H1 (cell line): ENCODE results near the gene TMEM126B. TPM values are rescaled to one million over a fixed set of nuclear protein-coding genes. Genes with fewer than 3 reads are reported as not detected.

ENCODE experiments used
- CTCF ChIA-PET: fragments of 300-600 bp; sonication (Branson Sonifier 250); formaldehyde crosslinking; loops from one replicate; lab custom pipeline; 2021; ENCODE audit not compliant: partially characterized antibody; lab: Charles Lee
- POLR2A ChIA-PET: fragments of 300-600 bp; sonication (Branson Sonifier 250); formaldehyde crosslinking; loops from one replicate; lab custom pipeline; 2021; ENCODE audit warnings: inconsistent platforms; ENCODE audit not compliant: partially characterized antibody; lab: Charles Lee
- DNase-seq, 2 experiments: peaks; one replicate each; pipeline versions ENCODE4 v3.0.0 to v3.0.0-alpha.2; 2010 to 2022; ENCODE audit warnings: low spot score in 2 of 2, low read depth in 1 of 2, mixed read lengths in 1 of 2
- FAIRE-seq: peaks from 2 replicates; lab custom pipeline; 2011; peaks lifted over from hg19 to GRCh38; lab: Jason Lieb, UNC
- H2AFZ ChIP-seq: 2 replicates; pipeline ENCODE4 v1.8.1; 2012; ENCODE audit warnings: low read length, inconsistent platforms
- H2AK5ac ChIP-seq: 2 replicates; pipeline ENCODE4 v1.6.1; 2013; ENCODE audit warnings: low read depth, low read length
- H2BK120ac ChIP-seq: replicated peaks from 2 replicates; pipeline ENCODE3; 2013; ENCODE audit warnings: low read depth, low read length, inconsistent platforms
- H2BK12ac ChIP-seq: 2 replicates; pipeline ENCODE4 v1.6.1; 2013; ENCODE audit warnings: low read depth, low read length
- H2BK15ac ChIP-seq: 2 replicates; pipeline ENCODE4 v1.6.1; 2013; ENCODE audit warnings: low read length
- H2BK20ac ChIP-seq: 2 replicates; pipeline ENCODE4 v1.6.1; 2013; ENCODE audit warnings: low read length
- H2BK5ac ChIP-seq: 2 replicates; pipeline ENCODE4 v1.6.1; 2013; ENCODE audit warnings: low read depth, low read length
- H3K14ac ChIP-seq: 2 replicates; pipeline ENCODE4 v1.6.1; 2013; ENCODE audit warnings: inconsistent platforms; ENCODE audit not compliant: insufficient read length
- H3K18ac ChIP-seq: 2 replicates; pipeline ENCODE4 v1.6.1; 2013; ENCODE audit warnings: low read length; ENCODE audit errors: extremely low read depth
- H3K23ac ChIP-seq: 2 replicates; pipeline ENCODE4 v1.6.1; 2013; ENCODE audit warnings: inconsistent platforms; ENCODE audit not compliant: insufficient read length
- H3K23me2 ChIP-seq: 2 replicates; pipeline ENCODE4 v1.6.1; 2013; ENCODE audit warnings: low read depth, low read length
- H3K27ac ChIP-seq: 2 replicates; pipeline ENCODE4 v1.6.1; 2011; ENCODE audit warnings: low read depth, low read length, inconsistent platforms
- H3K27me3 ChIP-seq, 4 experiments: replicated peaks in 1 of 4; 1 replicate in 1 of 4; 2 replicates in 3 of 4; pipeline versions ENCODE4 v1.6.1 to v1.8.1; 2011 to 2013; ENCODE audit warnings: low read length in 3 of 4, mild to moderate bottlenecking in 3 of 4, inconsistent platforms in 2 of 4, mixed read lengths in 2 of 4, moderate library complexity in 1 of 4; ENCODE audit not compliant: control insufficient read depth in 3 of 4, insufficient read depth in 3 of 4; ENCODE audit errors: extremely low read depth in 1 of 4
- H3K36me3 ChIP-seq, 4 experiments: 2 replicates each; pipeline versions ENCODE4 v1.6.1 to v1.8.1; 2011 to 2013; ENCODE audit warnings: mild to moderate bottlenecking in 4 of 4, low read length in 3 of 4, moderate library complexity in 2 of 4, control low read depth in 1 of 4, inconsistent platforms in 1 of 4; ENCODE audit not compliant: insufficient read depth in 4 of 4, control insufficient read depth in 2 of 4
- H3K4ac ChIP-seq: replicated peaks from 2 replicates; pipeline ENCODE3; 2013; ENCODE audit warnings: low read length, low read depth, mixed read lengths, inconsistent platforms; ENCODE audit not compliant: insufficient read length
- H3K4me1 ChIP-seq, 4 experiments: replicated peaks in 1 of 4; 1 replicate in 1 of 4; 2 replicates in 3 of 4; pipeline versions ENCODE4 v1.6.1 to v1.8.1; 2011 to 2013; ENCODE audit warnings: low read length in 3 of 4, inconsistent platforms in 2 of 4, mixed read lengths in 1 of 4; ENCODE audit not compliant: insufficient read depth in 4 of 4, control insufficient read depth in 3 of 4
- H3K4me2 ChIP-seq, 2 experiments: 2 replicates each; pipeline versions ENCODE4 v1.6.1 to v1.8.1; 2011 to 2013; ENCODE audit warnings: low read depth in 2 of 2, low read length in 2 of 2, control low read depth in 1 of 2, inconsistent platforms in 1 of 2, mild to moderate bottlenecking in 1 of 2; ENCODE audit not compliant: insufficient read depth in 1 of 2
- H3K4me3 ChIP-seq, 4 experiments: fragments of 200-600, 300-600 bp in 1 of 4; sonication (generic), shearing (Covaris generic), sonication (Bioruptor Twin) in 1 of 4; 2 replicates each; pipeline versions ENCODE4 v1.5.1 to v1.8.1; 2011 to 2016; ENCODE audit warnings: low read length in 4 of 4, low read depth in 3 of 4, control low read depth in 2 of 4, inconsistent platforms in 2 of 4, mild to moderate bottlenecking in 2 of 4, mixed read lengths in 1 of 4, moderate library complexity in 1 of 4; ENCODE audit not compliant: insufficient read depth in 2 of 4; ENCODE audit errors: extremely low read depth in 1 of 4
- H3K56ac ChIP-seq: replicated peaks from 2 replicates; pipeline ENCODE3; 2013; ENCODE audit warnings: low read depth, mild to moderate bottlenecking, mixed read lengths, low read length, inconsistent platforms; ENCODE audit not compliant: insufficient read length
- H3K79me1 ChIP-seq: 2 replicates; pipeline ENCODE4 v1.6.1; 2013; ENCODE audit warnings: low read depth, low read length, control low read depth
- H3K79me2 ChIP-seq, 2 experiments: 2 replicates each; pipeline versions ENCODE4 v1.6.1 to v1.8.1; 2012 to 2013; ENCODE audit warnings: low read length in 2 of 2, mild to moderate bottlenecking in 2 of 2, inconsistent platforms in 1 of 2; ENCODE audit not compliant: insufficient read depth in 2 of 2, control insufficient read depth in 1 of 2
- H3K9ac ChIP-seq, 4 experiments: replicated peaks in 1 of 4; 1 replicate in 1 of 4; 2 replicates in 3 of 4; pipeline versions ENCODE4 v1.6.1 to v1.8.1; 2011 to 2013; ENCODE audit warnings: low read depth in 3 of 4, low read length in 3 of 4, control low read depth in 2 of 4, mild to moderate bottlenecking in 2 of 4, moderate library complexity in 2 of 4, inconsistent platforms in 1 of 4; ENCODE audit errors: extremely low read depth in 1 of 4
- H3K9me3 ChIP-seq, 2 experiments: 2 replicates each; pipeline versions ENCODE4 v1.6.1 to v1.8.1; 2012 to 2013; ENCODE audit warnings: mild to moderate bottlenecking in 2 of 2, moderate library complexity in 2 of 2, control low read depth in 1 of 2, inconsistent platforms in 1 of 2, low read depth in 1 of 2, low read length in 1 of 2, mixed read lengths in 1 of 2; ENCODE audit not compliant: insufficient read depth in 2 of 2
- H4K20me1 ChIP-seq, 2 experiments: replicated peaks in 1 of 2; 2 replicates each; pipeline versions ENCODE3 to v1.8.1; 2011 to 2013; ENCODE audit warnings: inconsistent platforms in 2 of 2, low read length in 2 of 2, mild to moderate bottlenecking in 1 of 2; ENCODE audit not compliant: insufficient read depth in 2 of 2, control insufficient read depth in 1 of 2
- H4K5ac ChIP-seq: 2 replicates; pipeline ENCODE4 v1.6.1; 2013; ENCODE audit warnings: low read length, low read depth, mixed read lengths, inconsistent platforms; ENCODE audit not compliant: insufficient read length
- H4K8ac ChIP-seq: 2 replicates; pipeline ENCODE4 v1.8.0; 2013; ENCODE audit warnings: mild to moderate bottlenecking, moderate library complexity, low read length, inconsistent platforms; ENCODE audit not compliant: insufficient read depth; ENCODE audit errors: extremely low read depth
- H4K91ac ChIP-seq: replicated peaks from 2 replicates; pipeline ENCODE3; 2013; ENCODE audit warnings: low read length, mixed read lengths, inconsistent platforms; ENCODE audit not compliant: insufficient read length
- CHD2 ChIP-seq: IDR thresholded peaks from 2 replicates; pipeline ENCODE4 v1.6.1; 2012; ENCODE audit warnings: low read length, improper control_type of control experiment
- EZH2 ChIP-seq: fragments of 200-600 bp; sonication (generic); IDR thresholded peaks from 2 replicates; pipeline ENCODE4 v1.7.1; 2012; ENCODE audit warnings: low read depth, mild to moderate bottlenecking, moderate library complexity, low read length, inconsistent platforms; ENCODE audit not compliant: severe bottlenecking
- JUND ChIP-seq: IDR thresholded peaks from 2 replicates; pipeline ENCODE4 v1.6.1; 2011; ENCODE audit warnings: mild to moderate bottlenecking, improper control_type of control experiment, low read length
- KDM4A ChIP-seq: IDR thresholded peaks from one replicate; pipeline ENCODE4 v1.7.1; 2012; ENCODE audit warnings: low read depth, mild to moderate bottlenecking, moderate library complexity, low read length, inconsistent platforms; ENCODE audit not compliant: severe bottlenecking
- RAD21 ChIP-seq, 2 experiments: IDR thresholded peaks in 1 of 2; conservative IDR thresholded peaks in 1 of 2; 2 replicates each; pipeline ENCODE4 v1.6.1; 2011; ENCODE audit warnings: low read depth in 2 of 2, low read length in 2 of 2, improper control_type of control experiment in 1 of 2, inconsistent platforms in 1 of 2, mild to moderate bottlenecking in 1 of 2, moderate library complexity in 1 of 2
- SIRT6 ChIP-seq: IDR thresholded peaks from one replicate; pipeline ENCODE4 v1.7.1; 2012; ENCODE audit warnings: low read length, inconsistent platforms
- USF2 ChIP-seq: IDR thresholded peaks from 2 replicates; pipeline ENCODE4 v1.6.1; 2011; ENCODE audit warnings: low read length, improper control_type of control experiment
- WGBS, 2 experiments: shearing (Covaris generic) in 1 of 2; methylation state at CpG; one replicate each; pipeline versions ENCODE4 v1.1.6 to v1.1.7; 2013 to 2015; ENCODE audit warnings: low lambda C conversion rate in 2 of 2, mixed read lengths in 2 of 2, inconsistent platforms in 1 of 2, low coverage in 1 of 2, missing lambda C conversion rate in 1 of 2; ENCODE audit not compliant: insufficient replicate concordance in 2 of 2, insufficient coverage in 1 of 2, insufficient read length in 1 of 2; ENCODE audit errors: extremely low coverage in 1 of 2, missing lambda C conversion rate in 1 of 2; 5-methylcytosine and 5-hydroxymethylcytosine counted together
- polyA plus RNA-seq, 7 experiments: library from polyadenylated mRNA; depleted of rRNA in 3 of 7; stranded (reverse) in 5 of 7; unstranded in 2 of 7; fragments of >200 nt in 5 of 7; fragments of 200-250 nt in 2 of 7; gene quantifications; 1 replicate in 5 of 7; 2 replicates in 1 of 7; 4 replicates in 1 of 7; pipeline versions ENCODE4 v1.2.1 to v1.2.3, GENCODE V29; 2011 to 2013; ENCODE audit warnings: missing spikeins in 2 of 7, mixed read lengths in 2 of 7
- total RNA-seq: library from RNA; stranded (reverse); fragmentation: NEBNext Ultra II Directional; extraction: Animal tissue kit (Norgen Biotek cat#: 25700); gene quantifications from 2 replicates; pipeline ENCODE4 v1.2.1, GENCODE V29; 2021

The TMEM126B gene
- total and polyA plus RNA-seq, 2 of the 8 experiments (the other 6 are each of a cell fraction or from before 2014, with no cell fraction given): 85.6 to 101 TPM

GRCh38 chr11:85643191-85643614, 14.8 kb downstream of the TMEM126B start:
- H3K9me3 ChIP-seq: no peaks in the 10 kb centered on the region
- no peak overlapping the region for H4K5ac ChIP-seq
- WGBS, 2 experiments: 92% methylated on average over 2 of the region's 2 CpGs; no CpG with 5 or more reads in 1 of the 2 experiments
- H3K14ac ChIP-seq: no peak overlapping the region
- no peaks in the 10 kb centered on the region for H3K79me2 ChIP-seq
- ChIA-PET POLR2A (no interaction called here), CTCF (no interaction called here)
- H2BK20ac ChIP-seq: no peak overlapping the region
- no peak overlapping the region for H3K56ac ChIP-seq
- 0 out of 2 replicates have a peak overlapping the region, but pooled peaks have one; percentile 28 for H2AFZ ChIP-seq
- no peak overlapping the region for H4K91ac ChIP-seq
- H2AK5ac ChIP-seq: no peak overlapping the region
- H2BK12ac ChIP-seq: no peak overlapping the region
- no peak overlapping the region for H2BK120ac ChIP-seq
- FAIRE-seq: peak; percentile 7
- no peaks in the 10 kb centered on the region for H3K79me1 ChIP-seq
- peaks cover 0 to 3% (median 0%) of the 10 kb centered on the region in 4 experiments; a peak in 2 of 8 replicates for H3K36me3 ChIP-seq
- no peak overlapping the region for H3K27ac ChIP-seq
- H4K20me1 ChIP-seq: no peaks in the 10 kb centered on the region
- H3K4ac ChIP-seq: no peak overlapping the region
- no peak overlapping the region for H4K8ac ChIP-seq
- no peak overlapping the region for H3K4me2 ChIP-seq
- no peaks in the 10 kb centered on the region for H3K27me3 ChIP-seq
- no peak overlapping the region for H2BK15ac ChIP-seq
- no peak for DNase-seq
- H3K9ac ChIP-seq: peak overlapping the region in 1 of 4 experiments; percentile 1; a peak in 1 of 7 replicates
- H2BK5ac ChIP-seq: no peak overlapping the region
- H3K18ac ChIP-seq: no peak overlapping the region
- TF ChIP-seq KDM4A (no peak), RAD21 (IDR thresholded peaks at IDR 0.05 in 1 of 2, conservative IDR thresholded peaks at IDR 0.05 in 1 of 2; ENCODE audit: low read depth in 2 of 2, low read length in 2 of 2) (no peak), EZH2 (no peak), SIRT6 (no peak), CHD2 (no peak), JUND (no peak), USF2 (no peak)
- no peak overlapping the region for H3K23ac ChIP-seq
- peaks cover 0 to 8% (median 0%) of the 10 kb centered on the region in 4 experiments; a peak in 3 of 7 replicates for H3K4me1 ChIP-seq
- H3K4me3 ChIP-seq: no peak overlapping the region
- 0 out of 2 replicates have a peak, but pooled peaks cover 4% of the 10 kb centered on the region for H3K23me2 ChIP-seq
